Uterus (tissue), 4 donors: ENCODE data around the gene ACTMAP. TPM values are rescaled to one million over a fixed set of nuclear protein-coding genes. Genes with fewer than 3 reads are reported as not detected.
"Not testable (repeated sequence)": the region's sequence is repeated elsewhere in the genome, so short reads cannot be mapped to it uniquely, and the experiment has no call there.

Experiments used
- DNase-seq, 2 donors: peaks; one replicate each; pipeline ENCODE4 v3.0.0-alpha.2; 2019 to 2020
- H3K27ac ChIP-seq, 2 donors: fragments of 200-600 bp; sonication (generic); 1 replicate in 1 of 2; 2 replicates in 1 of 2; pipeline ENCODE4 v1.5.1; 2016 to 2018
- H3K27me3 ChIP-seq, 2 donors: fragments of 200-600 bp; sonication (generic); one replicate each; pipeline ENCODE4 v1.5.1; 2018 to 2019; ENCODE audit warnings: control low read depth in 1 of 2
- H3K36me3 ChIP-seq, 2 donors: fragments of 200-600 bp; sonication (generic); one replicate each; pipeline ENCODE4 v1.5.1; 2019; ENCODE audit warnings: control low read depth in 1 of 2
- H3K4me1 ChIP-seq, 2 donors: fragments of 200-600 bp; sonication (generic); one replicate each; pipeline ENCODE4 v1.5.1; 2018 to 2019; ENCODE audit warnings: control low read depth in 1 of 2
- H3K4me3 ChIP-seq, 2 donors: fragments of 200-600 bp; sonication (generic); 1 replicate in 1 of 2; 2 replicates in 1 of 2; pipeline ENCODE4 v1.5.1; 2018 to 2019; ENCODE audit warnings: mild to moderate bottlenecking in 1 of 2
- H3K9me3 ChIP-seq, 2 donors: fragments of 200-600 bp; sonication (generic); one replicate each; pipeline ENCODE4 v1.5.1; 2019; ENCODE audit warnings: control low read depth in 1 of 2
- POLR2A ChIP-seq, 2 donors: fragments of 450-650 bp; IDR thresholded peaks; one replicate each; pipeline ENCODE4 v1.6.1; 2016; ENCODE audit warnings: antibody characterized with exemption in 2 of 2, mild to moderate bottlenecking in 1 of 2, moderate library complexity in 1 of 2
- intact Hi-C: fragments of 100-400 bp; cut with DNase I; formaldehyde crosslinking; loops from one replicate; pipeline ENCODE4 v1.15.1; 2023; ENCODE audit warnings: low total_unique reads
- total RNA-seq, 4 donors: library from RNA; depleted of rRNA in 3 of 4; stranded (reverse); fragments of >200 nt in 3 of 4; gene quantifications; one replicate each; pipeline versions ENCODE4 v1.1.0 to v1.2.4, GENCODE V29; 2014 to 2023
- TF ChIP-seq, protein P1 (sequence below), 4 experiments: fragments of 200-600 bp in 2 of 4; fragments of 450-650 bp in 2 of 4; sonication (generic) in 2 of 4; IDR thresholded peaks; one replicate each; pipeline ENCODE4 v1.5.1; 2016 to 2019; ENCODE audit warnings: antibody characterized with exemption in 4 of 4, mild to moderate bottlenecking in 2 of 4, moderate library complexity in 1 of 4
- donor health status: DM: yes; HTN: yes; CAD: no.

ACTMAP gene
- total RNA-seq, 4 donors from 2014 or later: 0.48 to 6.1 TPM; not detected in 2

DNA sequence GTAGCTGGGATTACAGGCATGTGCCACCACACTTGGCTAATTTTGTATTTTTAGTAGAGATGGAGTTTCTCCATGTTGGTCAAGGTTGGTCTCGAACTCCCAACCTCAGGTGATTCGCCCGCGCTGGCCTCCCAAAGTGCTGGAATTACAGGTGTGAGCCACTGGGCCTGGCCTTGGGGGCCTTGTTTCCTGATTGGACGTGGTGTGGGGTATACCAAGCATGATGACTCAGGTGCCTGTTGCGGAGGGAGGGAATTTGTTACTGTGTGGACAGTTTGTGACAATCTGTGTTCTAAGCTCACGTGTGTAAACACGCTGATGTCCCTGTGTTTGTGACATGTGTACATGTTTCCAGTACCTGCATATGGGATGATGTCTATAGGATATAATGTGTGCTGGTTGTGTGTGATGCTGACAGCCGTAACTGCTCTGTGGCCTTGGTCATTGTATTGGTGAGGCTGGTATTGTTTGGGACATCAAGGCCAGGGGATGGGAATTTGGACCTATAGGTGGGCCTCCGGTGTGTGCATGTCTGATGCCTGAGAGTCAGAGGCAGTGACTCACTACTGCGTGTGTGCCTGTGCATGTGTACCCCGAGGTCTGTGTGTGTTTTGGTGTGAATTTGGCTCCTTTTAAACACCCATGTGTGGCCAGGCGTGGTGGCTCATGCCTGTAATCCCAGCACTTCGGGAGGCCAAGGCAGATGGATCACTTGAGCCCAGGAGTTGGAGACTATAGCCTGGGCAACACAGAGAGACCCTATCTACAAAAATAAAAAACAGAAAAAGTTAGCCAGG, 47.1 kb upstream of the ACTMAP start:
- no peaks in the 10 kb centered on the region for H3K36me3 ChIP-seq
- H3K27me3 ChIP-seq: no peaks in the 10 kb centered on the region
- intact Hi-C loops: no loop called here
- H3K4me1 ChIP-seq: peaks cover 0 to 26% of the 10 kb centered on the region in 2 donors
- H3K4me3 ChIP-seq: no peak overlapping the region
- H3K27ac ChIP-seq: peak overlapping the region; percentile 94 to 97
- no peaks in the 10 kb centered on the region for H3K9me3 ChIP-seq
- peak in 1 of 2 donors; percentile 25 for DNase-seq
- no peak for TF ChIP-seq POLR2A (IDR thresholded peaks at IDR 0.05)
- TF ChIP-seq, protein P1, sequence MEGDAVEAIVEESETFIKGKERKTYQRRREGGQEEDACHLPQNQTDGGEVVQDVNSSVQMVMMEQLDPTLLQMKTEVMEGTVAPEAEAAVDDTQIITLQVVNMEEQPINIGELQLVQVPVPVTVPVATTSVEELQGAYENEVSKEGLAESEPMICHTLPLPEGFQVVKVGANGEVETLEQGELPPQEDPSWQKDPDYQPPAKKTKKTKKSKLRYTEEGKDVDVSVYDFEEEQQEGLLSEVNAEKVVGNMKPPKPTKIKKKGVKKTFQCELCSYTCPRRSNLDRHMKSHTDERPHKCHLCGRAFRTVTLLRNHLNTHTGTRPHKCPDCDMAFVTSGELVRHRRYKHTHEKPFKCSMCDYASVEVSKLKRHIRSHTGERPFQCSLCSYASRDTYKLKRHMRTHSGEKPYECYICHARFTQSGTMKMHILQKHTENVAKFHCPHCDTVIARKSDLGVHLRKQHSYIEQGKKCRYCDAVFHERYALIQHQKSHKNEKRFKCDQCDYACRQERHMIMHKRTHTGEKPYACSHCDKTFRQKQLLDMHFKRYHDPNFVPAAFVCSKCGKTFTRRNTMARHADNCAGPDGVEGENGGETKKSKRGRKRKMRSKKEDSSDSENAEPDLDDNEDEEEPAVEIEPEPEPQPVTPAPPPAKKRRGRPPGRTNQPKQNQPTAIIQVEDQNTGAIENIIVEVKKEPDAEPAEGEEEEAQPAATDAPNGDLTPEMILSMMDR (IDR thresholded peaks at IDR 0.05): no peak

DNA sequence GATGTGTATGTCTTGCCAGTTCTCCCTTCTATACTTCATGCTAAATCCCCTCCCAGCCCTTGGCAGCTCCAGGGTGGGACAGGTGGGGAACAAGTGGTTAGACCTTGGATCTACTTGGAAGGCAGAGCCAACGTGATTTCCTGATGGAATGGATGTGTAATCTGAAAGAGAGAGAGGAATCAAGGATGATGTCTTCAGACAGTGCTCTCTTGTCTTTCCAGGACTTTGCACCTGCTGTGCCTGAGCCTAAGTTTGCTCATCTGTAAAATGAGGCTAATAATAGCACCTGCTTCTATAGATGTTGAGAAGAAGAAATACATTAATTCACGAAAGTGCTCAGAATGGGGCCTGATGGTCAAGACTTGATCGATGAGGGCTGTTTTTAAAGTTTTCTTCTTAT, 41.7 kb upstream of the ACTMAP start:
- no peaks in the 10 kb centered on the region for H3K36me3 ChIP-seq
- no peaks in the 10 kb centered on the region for H3K4me1 ChIP-seq
- no peak for DNase-seq
- H3K27ac ChIP-seq: no peak overlapping the region
- TF ChIP-seq POLR2A (IDR thresholded peaks at IDR 0.05): no peak
- TF ChIP-seq, protein P1 (IDR thresholded peaks at IDR 0.05): no peak
- no peaks in the 10 kb centered on the region for H3K27me3 ChIP-seq
- intact Hi-C loops: no loop called here
- no peaks in the 10 kb centered on the region for H3K9me3 ChIP-seq
- no peak overlapping the region for H3K4me3 ChIP-seq

DNA sequence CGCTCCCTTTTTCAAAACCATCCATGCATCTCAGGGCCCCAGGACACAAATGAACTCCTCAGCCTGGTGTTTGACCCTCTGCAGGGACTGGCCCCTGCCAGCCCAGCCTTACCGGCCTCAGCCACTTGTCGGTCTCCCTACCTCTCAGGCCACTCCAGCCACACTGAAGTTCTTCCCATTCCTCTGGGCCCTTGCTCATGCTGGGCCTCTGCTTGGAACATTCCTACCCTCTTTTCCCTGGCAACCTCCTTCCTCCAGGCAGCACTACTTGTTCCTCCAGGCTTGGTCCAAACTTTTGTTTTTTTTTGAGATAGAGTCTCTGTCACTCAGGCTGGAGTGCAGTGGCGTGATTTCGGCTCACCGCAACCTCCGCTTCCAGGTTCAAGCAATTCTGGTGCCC, 41.1 kb upstream of the ACTMAP start:
- no peaks in the 10 kb centered on the region for H3K36me3 ChIP-seq
- no peak for TF ChIP-seq POLR2A (IDR thresholded peaks at IDR 0.05)
- TF ChIP-seq, protein P1 (IDR thresholded peaks at IDR 0.05): no peak
- intact Hi-C loops: no loop called here
- no peak for DNase-seq
- no peaks in the 10 kb centered on the region for H3K4me1 ChIP-seq
- no peaks in the 10 kb centered on the region for H3K9me3 ChIP-seq
- H3K27me3 ChIP-seq: no peaks in the 10 kb centered on the region
- no peak overlapping the region for H3K4me3 ChIP-seq
- no peak overlapping the region for H3K27ac ChIP-seq

DNA sequence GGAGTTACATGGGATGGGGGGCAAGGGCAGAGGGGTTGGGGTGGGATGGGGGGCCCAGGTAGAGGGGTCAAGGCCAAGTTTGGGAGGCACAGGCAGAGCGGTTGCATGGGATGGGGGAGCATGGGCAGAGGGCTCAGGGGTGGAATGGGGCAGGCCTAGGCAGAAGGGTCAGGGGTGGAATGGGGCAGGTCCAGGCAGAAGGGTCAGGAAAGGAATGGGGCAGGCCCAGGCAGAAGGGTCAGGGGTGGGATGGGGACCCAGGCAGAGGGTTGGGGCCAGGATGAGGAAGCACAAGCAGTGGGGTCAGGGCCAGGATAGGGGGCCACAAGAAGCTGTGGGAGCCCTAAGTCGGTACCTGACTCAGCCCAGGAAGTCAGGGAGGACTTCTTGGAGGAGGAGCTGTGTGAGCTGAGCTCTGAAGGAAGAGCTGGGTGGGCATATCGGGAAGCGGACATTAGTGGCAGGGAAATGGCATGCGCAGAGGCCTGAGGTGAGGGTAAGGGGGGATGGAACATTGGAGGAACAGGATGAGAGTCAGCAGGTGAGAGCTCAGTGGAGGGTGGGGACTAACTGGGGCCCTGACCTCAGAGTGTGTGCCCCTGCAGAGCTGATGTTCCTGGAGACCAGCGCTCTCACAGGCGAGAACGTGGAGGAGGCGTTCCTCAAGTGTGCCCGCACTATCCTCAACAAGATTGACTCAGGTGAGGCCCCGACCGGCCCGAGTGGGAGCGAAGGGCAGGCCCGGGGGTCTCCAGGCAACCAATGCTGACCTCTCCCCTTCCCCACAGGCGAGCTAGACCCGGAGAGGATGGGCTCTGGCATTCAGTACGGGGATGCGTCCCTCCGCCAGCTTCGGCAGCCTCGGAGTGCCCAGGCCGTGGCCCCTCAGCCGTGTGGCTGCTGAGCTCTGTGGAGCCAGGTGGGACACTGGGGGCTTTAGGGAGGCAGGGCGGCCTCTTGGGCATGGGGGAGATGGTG, 36.1 kb upstream of the ACTMAP start:
- TF ChIP-seq POLR2A (IDR thresholded peaks at IDR 0.05): no peak
- TF ChIP-seq, protein P1 (IDR thresholded peaks at IDR 0.05): no peak
- Histone ChIP-seq H3K9me3 (no peaks in the 10 kb centered on the region), H3K4me3 (no peak overlapping the region), H3K4me1 (no peaks in the 10 kb centered on the region), H3K27ac (no peak overlapping the region), H3K36me3 (no peaks in the 10 kb centered on the region), H3K27me3 (no peaks in the 10 kb centered on the region)
- intact Hi-C loops: no loop called here
- DNase-seq: no peak

DNA sequence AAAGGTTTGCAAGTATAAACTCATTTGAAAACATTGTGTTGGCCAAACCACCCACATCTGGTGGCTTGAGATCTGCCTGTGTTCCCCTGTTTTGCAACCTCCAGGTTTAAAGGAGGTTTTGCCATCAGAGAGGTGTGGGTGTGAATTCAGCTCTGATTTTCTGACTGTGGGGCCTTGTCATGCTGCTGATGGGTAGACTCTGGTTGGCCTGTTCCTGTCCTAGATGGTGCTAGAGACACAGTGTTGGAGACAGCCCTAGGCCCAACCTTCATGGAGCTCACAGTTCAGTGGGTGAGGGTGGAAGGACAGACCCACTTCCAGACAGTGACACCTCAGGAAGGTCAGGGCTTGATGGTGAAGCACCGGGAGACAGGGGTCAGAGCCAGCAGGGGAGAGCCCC, 35.2 kb upstream of the ACTMAP start:
- Histone ChIP-seq H3K4me3 (no peak overlapping the region), H3K9me3 (no peaks in the 10 kb centered on the region), H3K27ac (no peak overlapping the region), H3K36me3 (no peaks in the 10 kb centered on the region), H3K4me1 (no peaks in the 10 kb centered on the region), H3K27me3 (no peaks in the 10 kb centered on the region)
- TF ChIP-seq POLR2A (IDR thresholded peaks at IDR 0.05): no peak
- TF ChIP-seq, protein P1 (IDR thresholded peaks at IDR 0.05): no peak
- DNase-seq: no peak
- intact Hi-C loops: no loop called here

DNA sequence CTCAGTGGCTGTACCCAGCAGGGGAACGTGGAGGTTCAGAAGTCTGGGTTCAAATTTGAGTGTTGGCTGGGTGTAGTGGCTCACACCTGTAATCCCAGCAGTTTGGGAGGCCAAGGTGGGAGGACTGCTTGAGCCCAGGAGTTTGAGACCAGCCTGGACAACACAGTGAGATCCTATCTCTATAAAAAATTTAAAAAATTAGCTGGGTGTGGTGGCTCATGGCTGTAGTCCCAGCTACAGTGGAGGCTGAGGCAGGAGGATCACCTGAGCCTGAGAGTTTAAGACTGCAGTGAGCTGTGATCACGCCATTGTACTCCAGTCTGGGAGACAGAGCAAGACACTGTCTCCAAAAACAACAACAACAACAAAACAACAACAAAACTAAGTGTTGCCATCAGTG, 33.9 kb upstream of the ACTMAP start:
- H3K36me3 ChIP-seq, H3K9me3 ChIP-seq, intact Hi-C loops, H3K27me3 ChIP-seq, H3K4me1 ChIP-seq, H3K4me3 ChIP-seq, H3K27ac ChIP-seq, DNase-seq: not testable (repeated sequence)
